HG03135 (cell line): ENCODE data around the gene ATG7.
"Not testable (repeated sequence)": the region's sequence is repeated elsewhere in the genome, so short reads cannot be mapped to it uniquely, and the experiment has no call there.

Experiments used
- ATAC-seq: cut with Tn5 transposase; IDR thresholded peaks from one replicate; pipeline ENCODE4 v1.9.1; 2021; ENCODE audit warnings: mild to moderate bottlenecking, moderate library complexity; ENCODE audit not compliant: unreplicated experiment

ATG7 gene

DNA sequence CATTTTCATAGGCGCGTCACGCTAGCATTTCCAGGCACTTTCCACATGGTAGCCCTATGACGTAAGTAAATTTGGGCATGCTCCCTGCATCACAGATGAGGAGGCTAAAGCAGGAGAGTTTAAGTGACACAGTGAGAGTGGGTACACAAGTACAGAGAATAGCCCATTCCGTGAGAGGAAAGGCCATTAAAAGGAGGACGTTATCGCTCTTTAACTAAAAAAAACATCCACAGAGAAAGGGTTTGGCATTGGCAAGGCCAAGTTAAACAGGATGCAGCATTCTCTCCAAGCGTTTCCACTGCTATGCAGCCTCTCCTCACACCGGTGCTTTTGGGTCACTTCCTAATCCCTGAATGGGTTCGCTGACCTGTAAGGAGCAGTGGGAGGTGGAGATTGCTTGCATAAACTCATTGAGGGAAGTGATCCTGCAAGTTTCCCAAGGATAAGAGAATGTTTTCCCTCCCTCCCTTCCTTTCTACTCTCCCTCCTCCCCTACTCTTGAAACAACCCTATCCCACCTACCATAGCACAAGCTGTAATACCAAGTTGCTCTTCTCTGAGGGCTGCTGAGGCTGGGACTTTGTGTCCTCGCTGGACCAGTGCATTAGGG, 223.9 kb downstream of the ATG7 start:
- no peak for ATAC-seq

DNA sequence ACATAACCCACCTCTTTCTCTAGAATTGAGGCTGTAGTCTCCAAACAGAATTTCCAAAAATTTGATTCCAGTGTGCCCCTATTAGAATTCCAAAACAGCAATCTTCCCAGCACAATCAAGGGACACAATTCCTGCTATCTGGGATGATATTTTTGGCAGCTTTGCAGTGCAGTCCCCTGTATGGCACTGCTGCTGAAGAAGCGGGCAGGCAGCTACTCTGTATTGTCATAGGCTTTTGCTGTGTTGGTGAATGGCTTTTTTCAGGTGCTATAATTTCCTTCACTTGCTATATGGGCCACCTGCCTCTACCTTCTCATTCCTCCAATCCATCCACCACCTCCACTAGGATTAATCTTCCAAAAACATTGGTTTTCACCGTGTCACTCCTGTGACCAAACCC, 226.0 kb downstream of the ATG7 start:
- no peak for ATAC-seq

DNA sequence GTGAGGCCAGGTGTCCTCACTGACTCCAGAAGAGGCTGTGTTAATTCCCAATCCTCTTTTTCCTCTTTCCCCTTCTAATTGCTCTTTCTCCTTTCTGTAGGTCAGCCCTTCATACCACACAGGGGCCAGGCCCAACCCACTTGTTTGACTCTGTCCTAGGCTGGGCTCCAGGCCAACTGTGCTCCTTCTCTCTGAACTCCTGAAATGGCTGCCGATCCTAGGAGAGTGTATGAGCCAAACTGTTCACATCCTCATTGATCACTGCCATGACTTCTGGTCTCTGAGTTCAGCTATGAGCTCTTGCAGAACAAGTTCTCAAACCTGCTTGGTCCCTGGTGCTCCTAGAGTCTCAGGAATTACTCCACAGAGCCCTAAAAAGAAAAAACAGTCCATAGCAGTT, 226.4 kb downstream of the ATG7 start:
- ATAC-seq, result no peak

DNA sequence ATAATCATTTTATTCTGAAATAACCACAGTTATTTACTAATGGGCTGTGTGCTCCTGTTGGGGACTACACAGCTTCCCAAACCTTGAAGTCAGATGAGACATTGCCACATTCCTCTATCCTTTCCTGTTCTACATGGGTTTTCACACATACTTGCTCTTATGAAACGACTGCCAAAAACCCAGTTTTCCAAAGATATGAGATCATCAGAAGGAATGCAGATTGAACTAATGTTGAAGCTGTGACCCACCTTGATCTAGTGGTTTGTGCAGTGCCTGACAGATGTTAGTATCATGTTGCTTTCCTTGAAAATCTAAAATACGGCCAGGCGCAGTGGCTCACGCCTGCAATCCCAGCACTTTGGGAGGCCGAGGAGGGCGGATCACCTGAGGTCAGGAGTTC, 226.9 kb downstream of the ATG7 start:
- ATAC-seq, result no peak

DNA sequence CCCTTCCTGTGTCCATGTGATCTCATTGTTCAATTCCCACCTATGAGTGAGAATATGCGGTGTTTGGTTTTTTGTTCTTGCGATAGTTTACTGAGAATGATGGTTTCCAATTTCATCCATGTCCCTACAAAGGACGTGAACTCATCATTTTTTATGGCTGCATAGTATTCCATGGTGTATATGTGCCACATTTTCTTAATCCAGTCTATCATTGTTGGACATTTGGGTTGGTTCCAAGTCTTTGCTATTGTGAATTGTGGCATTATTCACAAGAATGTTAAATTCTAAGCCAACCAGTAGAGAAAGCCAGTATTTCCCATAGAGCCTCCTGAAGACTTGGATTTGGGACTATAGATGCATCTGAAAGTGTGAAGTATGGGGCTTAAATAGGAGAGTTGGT, 230.2 kb downstream of the ATG7 start:
- not testable (repeated sequence) for ATAC-seq

DNA sequence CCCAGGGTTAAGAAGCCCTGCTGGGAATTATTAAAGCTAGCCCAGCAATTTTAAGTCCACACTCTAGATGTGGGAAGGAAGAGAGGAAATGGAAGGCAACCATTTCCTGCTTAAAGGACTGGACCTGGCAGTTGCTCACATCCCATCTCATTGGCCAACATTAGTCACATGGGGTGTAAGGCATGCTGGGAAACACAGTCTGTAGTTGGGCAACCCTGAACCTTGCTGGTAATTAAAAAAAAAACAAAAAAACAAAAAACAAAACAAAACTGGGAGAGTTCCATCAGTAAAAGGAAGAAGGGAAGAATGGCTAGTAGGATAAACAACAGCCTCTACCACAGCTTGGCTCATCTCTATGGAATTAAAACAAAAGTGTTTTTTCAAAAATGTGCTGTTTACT, 235.5 kb downstream of the ATG7 start:
- ATAC-seq, result no peak

DNA sequence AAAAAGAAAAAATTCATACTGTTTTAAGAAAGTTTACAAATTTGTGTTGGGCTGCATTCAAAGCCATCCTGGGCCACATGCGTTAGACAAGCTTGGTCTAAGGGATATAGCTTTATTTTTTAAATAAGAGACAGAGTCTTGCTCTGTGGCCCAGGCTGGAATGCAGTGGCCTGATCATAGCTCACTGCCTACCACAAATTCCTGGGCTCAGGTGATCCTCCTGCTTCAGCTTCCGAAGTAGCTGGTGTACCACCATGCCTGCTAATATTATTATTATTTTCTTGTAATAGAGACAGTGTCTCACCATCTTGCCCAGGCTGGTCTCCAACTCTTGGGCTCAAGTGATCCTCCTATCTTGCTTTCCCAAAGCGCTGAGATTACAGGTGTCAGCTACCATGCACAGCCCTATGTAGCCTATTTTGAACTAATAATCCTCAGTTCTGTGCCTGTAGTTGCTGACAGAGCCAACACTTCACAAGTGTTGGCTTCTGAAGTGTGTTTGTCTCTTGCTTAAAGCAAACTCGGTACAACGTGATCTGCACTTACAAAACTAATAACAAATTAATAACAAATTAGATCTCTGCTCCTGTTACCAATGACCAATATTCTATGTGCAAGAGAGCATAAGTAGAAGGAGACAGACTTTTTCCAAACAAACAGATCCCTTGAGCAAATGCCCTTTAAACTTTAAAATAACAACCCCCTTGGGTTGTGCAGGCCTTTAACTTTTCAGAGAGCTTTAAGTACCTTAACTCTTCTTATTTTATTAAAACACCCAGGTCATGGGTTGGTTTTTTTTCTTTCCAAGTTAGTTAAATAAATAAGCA, 236.4 kb downstream of the ATG7 start:
- no peak for ATAC-seq

DNA sequence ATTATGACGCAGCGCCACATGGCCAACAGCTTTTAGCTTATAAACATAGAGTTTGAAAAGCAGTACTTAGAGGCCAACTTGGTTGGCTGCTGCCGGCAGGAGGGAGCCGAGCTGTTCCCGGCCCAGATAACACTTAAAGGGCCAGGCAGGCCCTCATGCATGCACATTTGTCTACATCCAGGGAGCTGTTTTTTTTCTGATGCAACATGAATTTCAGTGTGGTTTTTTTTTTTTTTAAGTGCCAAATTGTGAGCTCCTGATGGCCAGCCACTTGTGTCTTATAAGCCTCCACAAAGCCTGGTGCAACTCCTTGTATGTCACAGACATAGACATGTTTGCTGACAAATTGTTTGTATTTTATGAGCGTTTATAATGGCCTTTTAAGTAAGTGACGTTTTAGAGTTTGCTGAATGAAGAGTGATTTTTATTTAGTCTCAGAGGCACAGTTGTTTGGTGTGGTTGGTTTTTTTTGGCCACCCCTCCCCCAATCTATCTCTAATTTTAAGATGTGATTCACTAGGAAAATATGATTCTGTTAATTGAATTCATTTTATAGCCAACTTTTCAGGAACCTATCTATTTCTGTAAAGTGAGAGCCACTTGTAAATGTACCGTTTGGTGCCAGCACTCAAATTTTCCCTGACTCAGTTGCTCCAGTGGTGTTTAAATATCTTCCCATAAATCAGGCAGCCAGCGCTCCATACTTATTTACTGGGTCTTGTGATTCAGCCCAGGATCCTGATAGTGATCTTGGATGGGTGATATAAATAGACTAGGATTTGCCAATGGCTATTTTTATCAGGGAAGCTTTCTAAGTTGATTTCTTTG, 237.2 kb downstream of the ATG7 start:
- no peak for ATAC-seq

DNA sequence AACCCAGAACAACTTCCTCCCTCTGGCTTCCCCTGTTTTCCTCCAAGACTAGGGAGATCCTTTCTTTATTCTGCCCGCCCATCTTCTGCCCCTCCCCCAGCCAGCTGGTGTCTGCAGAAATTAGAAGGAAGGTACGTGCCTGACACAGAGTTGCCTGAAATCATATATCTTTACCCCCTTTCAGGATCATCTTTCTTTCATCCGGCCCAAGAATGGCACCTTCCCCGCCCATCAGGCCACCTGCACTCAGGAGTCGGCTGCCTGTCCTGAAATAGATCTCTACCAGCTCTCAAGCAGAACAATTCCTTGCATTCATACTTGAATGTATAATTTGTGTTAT, 237.8 kb downstream of the ATG7 start:
- ATAC-seq, result no peak

DNA sequence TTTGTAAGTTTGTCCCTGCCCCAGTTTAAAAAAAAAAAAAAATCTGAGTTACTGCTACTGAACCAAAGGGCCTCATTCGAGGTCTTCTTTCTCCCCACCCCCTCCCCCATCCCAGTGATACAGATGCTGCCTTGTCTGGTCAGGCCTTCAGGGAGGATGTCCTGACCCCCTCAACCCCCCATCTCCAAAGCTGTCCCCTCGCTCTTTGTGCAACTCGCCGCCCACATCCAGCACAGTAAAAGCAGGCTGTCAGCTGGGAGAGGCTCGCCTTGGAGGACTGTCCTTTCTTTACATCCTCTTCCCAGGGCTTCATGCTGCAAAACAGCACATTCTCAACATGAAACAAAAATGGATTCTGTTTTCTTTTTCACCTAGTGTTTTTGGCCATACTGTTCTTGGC, 238.2 kb downstream of the ATG7 start:
- no peak for ATAC-seq

DNA sequence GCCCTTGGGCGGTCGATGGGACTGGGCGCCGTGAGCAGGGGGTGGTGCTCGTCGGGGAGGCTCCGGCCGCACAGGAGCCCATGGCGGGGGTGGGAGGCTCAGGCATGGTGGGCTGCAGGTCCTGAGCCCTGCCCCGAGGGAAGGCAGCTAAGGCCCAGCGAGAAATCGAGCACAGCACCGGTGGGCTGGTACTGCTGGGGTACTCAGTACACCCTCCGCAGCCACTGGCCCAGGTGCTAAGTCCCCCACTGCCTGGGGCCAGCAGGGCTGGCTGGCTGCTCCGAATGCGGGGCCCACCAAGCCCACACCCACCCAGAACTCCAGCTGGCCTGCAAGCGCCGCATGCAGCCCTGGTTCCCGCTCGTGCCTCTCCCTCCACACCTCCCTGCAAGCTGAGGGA, 239.4 kb downstream of the ATG7 start:
- ATAC-seq, result not testable (repeated sequence)

DNA sequence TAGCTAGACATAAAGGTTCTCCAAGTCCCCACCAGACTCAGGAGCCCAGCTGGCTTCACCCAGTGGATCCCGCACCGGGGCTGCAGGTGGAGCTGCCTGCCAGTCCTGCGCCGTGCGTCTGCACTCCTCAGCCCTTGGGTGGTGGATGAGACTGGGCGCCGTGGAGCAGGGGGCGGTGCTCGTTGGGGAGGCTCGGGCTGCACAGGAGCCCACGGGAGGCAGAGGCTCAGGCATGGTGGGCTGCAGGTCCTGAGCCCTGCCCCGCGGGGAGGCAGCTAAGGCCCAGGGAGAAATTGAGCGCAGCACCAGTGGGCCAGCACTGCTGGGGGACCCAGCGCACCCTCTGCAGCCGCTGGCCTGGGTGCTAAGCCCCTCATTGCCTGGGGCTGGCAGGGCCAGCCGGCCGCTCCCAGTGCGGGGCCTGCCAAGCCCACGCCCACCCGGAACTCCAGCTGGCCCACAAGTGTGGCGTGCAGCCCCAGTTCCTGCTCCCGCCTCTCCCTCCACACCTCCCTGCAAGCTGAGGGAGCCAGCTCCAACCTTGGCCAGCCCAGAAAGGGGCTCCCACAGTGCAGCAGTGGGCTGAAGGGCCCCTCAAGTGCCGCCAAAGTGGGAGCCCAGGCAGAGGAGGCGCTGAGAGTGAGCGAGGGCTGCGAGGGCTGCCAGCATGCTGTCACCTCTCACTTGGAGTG, 241.1 kb downstream of the ATG7 start:
- not testable (repeated sequence) for ATAC-seq

DNA sequence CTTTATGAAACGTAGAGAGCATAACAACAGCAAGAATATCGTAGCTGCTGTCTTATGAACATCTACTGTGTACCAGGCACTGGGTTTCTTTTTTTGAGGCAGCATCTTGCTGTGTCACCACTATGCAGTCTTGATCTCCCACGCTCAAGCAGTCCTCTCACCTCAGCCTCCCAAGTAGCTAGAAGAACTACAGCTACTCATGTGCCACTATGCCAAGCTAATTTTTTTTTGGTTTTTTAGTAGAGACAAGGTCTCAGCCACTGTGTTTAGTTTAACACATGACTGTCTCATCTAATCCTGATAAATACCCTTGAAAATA, 241.6 kb downstream of the ATG7 start:
- no peak for ATAC-seq

DNA sequence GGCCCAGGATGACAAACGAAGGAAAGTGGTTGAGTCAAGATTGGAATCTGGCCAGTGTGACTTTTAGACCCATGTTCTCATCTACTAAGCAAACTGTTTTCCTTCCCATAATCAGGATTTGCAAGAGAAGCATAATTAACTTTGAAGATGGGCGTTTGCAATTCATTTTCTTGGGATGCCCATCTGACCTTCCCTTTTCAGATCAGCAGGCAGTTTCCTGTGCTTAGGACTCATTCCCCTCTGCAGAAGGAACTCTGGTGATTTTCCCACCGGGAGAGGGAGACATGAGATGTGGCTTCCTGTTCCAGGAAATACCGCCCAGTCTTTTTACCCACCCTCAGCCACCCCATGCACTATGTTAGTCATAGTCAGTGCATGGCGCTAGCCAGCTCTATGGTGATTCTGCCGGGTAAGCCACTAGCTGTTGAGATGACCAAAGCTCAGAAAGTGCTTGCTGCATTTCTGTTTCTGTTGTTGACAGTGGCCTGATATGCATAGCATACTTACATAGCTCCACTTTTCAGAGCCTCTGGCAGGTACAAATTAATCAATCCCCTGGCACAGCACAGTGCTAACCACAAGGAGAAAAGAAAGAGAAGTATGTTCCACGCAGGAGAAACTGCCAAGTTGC, 242.1 kb downstream of the ATG7 start:
- ATAC-seq, result no peak

DNA sequence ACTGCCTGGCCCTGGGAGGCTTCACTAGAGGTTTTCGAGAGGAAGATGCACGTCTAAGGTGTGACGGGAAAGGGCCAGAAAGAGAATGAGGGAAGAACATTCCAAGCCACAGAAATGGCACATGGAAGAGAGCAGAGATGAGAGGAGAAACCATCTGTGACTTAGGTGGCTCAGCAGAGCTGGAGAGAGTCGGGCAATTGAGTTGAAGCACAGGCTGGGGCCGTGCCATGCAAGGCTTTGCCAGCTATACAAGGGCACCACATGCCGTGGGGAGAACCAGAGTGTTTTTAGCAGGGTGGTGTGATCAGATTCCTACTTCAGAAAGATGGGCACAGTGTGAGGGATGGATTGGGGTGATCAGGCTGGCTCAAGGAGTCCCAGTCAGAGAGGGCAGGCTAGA, 245.4 kb downstream of the ATG7 start:
- no peak for ATAC-seq

DNA sequence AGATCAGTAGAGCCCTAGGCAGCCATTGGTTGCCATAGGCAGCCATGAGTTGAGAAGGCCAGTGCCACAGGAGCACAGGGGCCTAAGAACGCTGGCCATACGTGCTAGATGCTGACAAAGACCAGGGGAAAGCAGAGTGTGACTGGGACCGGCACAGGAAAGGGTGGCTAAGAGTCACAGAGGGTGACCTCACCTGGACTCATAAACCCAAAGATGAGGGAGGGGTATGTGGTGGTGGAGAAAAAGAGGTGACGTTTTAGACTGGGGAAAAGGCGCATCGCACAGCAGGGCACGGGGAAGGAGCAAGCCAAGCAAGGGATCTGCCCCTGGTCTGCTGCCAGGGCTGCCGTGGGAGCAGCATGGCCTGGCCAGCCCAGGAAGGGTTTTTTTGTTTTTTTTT, 249.0 kb downstream of the ATG7 start:
- no peak for ATAC-seq

DNA sequence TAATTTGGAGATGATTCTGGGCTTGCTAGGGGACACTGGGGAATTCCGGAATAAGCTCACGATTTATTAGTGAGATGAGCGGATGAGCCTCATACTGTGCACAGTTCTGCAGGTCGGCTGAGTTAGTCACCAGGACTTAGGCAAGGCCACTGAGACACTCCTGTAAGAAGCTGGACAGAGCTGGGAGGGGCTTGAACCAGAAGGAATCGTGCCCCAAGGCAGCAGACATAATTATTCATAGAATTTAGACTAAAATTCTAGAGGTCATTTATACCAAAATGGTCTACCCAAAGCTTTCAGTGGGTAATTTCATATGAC, 250.2 kb downstream of the ATG7 start:
- no peak for ATAC-seq

DNA sequence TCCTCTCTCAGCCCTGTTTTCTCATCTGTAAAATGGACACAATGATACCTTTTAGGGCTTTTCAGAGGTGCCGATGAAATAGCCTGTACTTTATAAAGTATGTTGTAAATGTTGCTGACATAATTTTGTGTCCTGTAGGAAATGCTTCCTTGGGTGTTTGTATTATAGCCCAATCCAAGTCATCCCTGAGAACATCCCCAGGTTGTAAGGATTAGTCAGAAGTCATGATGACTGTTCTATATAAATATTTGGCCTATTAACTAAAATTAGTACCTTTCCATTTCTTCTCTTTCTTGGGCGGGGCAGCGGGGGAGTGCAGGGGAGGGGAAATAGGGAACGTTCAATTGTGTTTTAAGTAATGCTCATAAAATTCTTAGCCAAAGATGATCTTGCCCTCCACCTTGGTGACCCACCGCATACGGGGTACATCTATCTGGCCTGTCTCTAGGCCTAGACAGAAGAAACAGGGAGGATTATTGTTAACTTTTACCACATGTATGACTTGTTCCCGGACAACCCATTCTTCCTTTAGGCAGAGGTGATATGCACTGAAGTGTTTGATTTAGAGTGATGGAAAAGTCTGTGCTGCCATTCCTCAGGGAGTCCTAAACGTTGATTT, 250.9 kb downstream of the ATG7 start:
- no peak for ATAC-seq

DNA sequence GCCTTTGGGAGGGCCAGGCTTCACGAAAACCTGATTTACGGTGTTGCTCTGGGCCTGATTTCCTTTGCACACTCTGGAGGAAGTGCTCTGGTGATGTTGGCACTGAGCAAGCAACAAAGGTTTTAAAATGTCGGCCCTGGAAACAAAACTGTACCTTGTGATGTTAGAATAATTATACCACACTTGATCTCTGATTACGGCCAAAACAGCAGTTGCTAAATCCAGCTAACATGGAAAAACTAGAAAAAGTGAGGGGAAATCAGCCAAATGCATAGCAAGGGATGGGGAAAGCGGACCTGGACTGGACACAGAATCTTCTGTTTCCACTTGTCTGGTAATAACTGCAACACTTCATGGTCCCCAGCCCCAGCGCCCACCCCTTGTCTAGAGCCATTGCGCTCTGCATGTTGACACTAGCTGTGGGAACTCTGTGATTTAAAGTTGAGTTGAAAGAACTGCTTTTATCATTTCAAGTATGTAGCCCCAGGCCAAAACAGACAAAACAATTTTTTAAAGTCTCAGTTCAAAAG, 251.4 kb downstream of the ATG7 start:
- ATAC-seq, result no peak

DNA sequence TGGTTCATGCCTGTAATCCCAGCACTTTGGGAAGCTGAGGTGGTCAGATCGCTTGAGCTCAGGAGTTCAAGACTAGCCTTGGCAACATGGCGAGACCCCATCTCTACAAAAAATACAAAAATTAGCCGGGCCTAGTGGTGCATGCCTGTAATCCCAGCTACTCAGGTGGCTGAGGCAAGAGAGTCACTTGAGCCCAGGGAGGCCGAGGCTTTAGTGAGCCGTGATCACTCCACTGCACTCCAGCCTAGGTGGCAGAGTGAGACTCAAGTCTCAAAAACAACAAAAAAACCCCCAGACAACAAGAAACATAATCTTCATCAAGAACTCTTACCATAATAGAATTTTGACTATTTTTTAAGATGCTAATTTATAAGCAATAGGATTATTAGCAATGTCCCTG, 253.9 kb downstream of the ATG7 start:
- not testable (repeated sequence) for ATAC-seq

DNA sequence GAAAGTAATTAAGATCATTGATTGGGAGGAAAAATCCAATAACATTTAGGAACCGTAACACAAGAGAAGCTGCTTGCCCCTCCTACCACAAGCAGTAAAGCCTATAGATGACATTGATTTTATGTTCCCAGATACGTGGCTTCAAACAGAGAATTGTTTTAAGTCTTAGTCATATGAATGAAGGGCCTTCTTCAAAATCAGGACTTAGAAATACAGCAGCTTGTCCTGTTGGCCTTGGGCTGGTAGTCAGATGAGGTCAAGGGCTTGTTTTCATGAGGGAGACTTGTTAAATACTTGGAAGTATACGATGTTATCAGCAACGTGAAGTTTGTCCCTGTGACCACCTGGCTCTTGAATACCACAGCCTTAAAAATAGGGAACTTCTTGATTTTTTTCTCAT, 257.1 kb downstream of the ATG7 start:
- no peak for ATAC-seq
